GM20000 (cell line): Measurements from ENCODE around the gene USP40.

Experiments
- DNase-seq: peaks from one replicate; pipeline ENCODE4 v3.0.0; 2012; ENCODE audit warnings: low spot score
- TF ChIP-seq, protein P1 (sequence below): IDR thresholded peaks from 2 replicates; pipeline ENCODE4 v1.5.1; 2012; ENCODE audit warnings: mild to moderate bottlenecking, control low read depth; ENCODE audit errors: extremely low read depth, missing control alignments

USP40 gene

DNA sequence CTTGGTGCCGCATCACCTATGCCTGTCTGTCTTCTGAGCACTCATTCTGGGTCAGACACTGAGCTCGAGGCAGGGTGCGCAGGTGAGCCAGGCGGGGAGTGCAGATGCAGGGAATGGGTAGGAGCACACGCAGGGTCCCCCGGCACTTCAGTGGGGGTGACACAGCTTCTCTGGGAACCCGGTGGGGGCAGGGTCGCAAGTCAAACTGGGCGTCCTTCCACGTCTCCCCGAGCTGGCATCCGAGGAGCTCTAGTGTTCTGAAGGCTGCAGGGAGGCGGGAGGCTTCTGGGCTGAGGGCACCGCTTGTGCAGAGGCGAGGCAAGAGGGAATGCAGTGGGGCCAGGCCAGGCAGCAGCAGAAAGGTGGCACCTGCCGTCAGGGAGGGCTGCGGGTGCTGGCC, 126.3 kb downstream of the USP40 start:
- no peak for DNase-seq
- TF ChIP-seq, protein P1, sequence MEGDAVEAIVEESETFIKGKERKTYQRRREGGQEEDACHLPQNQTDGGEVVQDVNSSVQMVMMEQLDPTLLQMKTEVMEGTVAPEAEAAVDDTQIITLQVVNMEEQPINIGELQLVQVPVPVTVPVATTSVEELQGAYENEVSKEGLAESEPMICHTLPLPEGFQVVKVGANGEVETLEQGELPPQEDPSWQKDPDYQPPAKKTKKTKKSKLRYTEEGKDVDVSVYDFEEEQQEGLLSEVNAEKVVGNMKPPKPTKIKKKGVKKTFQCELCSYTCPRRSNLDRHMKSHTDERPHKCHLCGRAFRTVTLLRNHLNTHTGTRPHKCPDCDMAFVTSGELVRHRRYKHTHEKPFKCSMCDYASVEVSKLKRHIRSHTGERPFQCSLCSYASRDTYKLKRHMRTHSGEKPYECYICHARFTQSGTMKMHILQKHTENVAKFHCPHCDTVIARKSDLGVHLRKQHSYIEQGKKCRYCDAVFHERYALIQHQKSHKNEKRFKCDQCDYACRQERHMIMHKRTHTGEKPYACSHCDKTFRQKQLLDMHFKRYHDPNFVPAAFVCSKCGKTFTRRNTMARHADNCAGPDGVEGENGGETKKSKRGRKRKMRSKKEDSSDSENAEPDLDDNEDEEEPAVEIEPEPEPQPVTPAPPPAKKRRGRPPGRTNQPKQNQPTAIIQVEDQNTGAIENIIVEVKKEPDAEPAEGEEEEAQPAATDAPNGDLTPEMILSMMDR: no peak

DNA sequence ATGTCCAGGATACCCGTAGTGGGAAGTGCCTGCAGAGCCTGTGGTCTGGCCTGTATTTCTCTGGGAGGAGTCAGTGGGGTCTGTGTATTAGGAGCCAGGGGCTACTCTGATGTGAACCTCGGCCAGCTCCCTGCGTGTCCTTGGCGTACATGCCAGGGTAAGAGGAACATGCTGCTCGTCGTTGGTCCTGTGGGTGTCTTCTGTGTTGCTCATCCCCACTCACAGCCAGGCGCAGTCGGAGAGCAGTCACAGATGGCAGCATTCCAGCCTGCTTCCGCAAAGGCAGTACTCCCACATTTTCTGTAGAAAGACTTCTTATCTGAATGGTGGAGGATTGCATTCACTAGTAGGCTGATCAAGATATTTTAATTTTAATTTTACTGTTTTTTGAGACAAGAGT, 127.4 kb downstream of the USP40 start:
- no peak for DNase-seq
- TF ChIP-seq, protein P1: no peak

DNA sequence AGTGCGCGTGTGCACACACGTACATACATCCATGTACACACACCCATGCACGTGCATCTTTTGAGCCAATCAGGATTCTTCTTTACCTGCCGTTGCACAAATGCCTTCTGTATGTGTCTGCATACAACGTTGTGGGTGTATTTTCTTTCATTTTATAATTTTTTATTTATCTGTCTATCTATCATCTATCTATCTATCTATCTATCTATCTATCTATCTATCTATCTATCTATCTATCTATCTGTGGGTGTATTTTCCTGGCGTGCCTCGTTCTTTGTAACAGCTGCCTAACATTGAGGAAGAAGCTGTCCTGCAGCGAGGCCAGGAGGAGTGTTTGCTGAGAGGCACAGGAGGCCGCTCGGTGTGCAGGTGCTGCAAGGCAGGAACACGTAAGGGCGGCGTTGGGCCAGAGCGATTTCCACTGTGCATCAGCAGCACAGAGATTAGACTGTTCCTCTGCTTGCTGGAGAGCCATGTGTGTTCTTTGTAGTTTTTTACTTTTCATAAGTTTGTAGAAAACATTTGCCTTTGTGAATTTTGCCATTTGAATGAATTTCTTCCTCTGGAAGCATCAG, 127.9 kb downstream of the USP40 start:
- TF ChIP-seq, protein P1: no peak
- DNase-seq: no peak

DNA sequence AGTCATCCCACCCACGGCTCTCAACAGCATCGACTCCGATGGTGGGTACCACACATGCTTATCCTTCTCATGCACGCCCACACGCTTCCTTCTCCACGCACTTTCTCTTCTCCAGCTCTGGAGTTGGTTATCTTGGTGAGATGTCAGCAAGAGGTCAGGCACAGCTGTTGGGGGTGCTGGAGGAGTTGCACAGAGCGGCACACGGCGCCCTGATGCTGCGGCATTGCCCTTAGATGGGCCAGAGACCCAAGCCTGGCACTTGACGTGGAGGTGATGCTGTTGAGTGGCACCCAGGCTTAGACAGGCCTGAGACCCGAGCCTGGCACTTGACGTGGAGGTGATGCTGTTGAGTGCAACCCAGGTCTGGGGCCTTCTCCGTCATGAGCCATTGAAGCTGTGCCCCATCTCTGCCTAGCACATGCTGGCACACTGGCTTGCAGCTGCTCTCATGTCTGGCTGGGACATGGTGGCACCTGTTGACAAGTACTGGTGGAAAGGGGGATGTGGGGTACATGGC, 129.1 kb downstream of the USP40 start:
- TF ChIP-seq, protein P1: no peak
- no peak for DNase-seq

DNA sequence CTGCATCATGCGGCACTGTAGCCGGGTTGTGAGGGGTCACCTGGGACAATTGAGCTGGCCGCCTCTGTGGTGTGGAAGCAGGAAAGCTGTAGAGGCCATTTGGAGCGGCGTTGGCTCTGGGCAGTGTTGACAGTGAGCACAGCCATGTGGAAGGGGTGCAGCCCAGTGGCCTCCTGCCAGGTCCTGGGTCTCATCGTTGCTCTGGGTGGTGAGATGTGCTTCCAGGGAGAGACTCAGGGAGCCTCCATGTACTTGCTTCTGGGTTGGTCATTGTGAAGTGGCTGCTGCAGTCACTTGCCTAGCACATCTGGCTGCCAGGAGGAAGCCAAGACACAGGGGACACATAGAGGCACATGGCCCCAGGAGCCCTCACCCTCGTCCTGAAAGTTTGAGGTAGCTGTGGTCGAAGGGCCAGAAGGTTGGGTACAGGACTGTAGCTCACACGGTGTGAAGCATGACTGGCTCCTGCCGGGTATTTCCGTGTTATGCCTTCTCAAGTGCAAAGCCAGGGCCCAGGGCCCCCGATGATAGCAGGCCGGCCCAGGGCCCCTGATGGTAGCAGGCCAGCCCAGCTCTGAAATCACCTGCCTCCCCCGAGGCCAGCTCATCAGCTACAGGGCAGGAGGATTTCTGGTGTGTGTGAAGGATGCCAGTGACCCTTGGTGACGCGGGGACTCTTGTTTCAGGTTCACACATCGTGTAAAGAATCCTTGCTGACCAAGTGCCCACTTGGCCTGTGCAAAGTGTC, 129.7 kb downstream of the USP40 start:
- no peak for DNase-seq
- TF ChIP-seq, protein P1: no peak

DNA sequence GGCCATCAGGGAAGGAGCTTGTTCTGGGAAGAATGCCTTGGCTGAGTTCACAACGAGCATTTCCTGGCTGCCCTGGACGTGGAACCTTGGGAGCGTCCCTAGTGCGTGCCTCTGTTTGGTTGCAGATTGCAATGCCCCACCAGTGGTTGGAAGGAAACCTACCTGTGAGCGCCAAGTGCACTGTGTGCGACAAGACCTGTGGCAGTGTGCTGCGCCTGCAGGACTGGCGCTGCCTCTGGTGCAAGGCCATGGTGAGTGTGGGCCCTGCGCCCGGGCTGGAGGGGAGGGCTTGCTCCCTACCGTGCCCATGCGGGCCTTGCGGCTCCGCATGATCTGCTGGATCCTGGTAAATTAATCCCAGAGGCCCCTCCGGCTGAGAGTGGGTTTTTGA, 130.4 kb downstream of the USP40 start:
- TF ChIP-seq, protein P1: no peak
- DNase-seq: no peak

DNA sequence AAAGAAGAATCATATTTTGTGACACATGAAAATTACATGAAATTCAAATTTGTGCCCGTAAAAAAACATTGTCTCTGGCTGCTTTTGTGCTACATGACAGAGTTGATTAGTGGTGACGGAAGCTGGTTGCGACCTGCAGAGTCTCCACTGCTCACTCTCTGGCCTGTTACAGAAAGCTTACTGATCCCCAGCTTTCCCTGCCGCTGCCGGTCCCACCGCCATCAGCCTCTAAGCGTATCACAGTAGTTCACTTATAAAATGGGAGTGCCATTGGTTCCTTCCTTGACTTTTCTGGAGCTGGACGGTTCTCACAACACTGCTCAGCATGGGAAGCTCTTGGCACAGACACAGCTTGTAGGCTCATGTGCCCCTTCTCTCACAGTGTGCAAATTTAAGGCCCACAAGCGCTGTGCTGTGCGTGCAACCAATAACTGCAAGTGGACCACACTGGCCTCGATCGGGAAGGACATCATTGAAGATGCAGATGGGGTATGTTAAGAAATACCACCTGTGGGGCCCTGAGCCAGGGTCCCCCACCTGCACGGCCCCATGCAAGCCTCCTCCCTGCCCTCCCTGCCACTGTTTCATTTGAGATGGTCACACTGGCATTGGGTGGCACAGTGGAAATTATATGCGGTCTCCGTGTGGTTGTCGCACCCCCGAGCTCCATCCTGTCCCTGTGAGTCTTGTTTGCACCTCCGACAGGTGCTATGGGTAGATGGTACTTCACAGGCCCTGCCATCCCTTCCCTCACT, 131.0 kb downstream of the USP40 start:
- DNase-seq: no peak
- TF ChIP-seq, protein P1: no peak
